Right ventricle myocardium inferior (tissue), 1 donor: ENCODE data around the gene CYP27C1. TPM values are rescaled to one million over a fixed set of nuclear protein-coding genes. Genes with fewer than 3 reads are reported as not detected.

Source experiments
- ATAC-seq: fragments of 200-7000 bp; cut with Tn5 transposase; one replicate; pipeline ENCODE4 v1.9.1; 2020; ENCODE audit warnings: mild to moderate bottlenecking, moderate library complexity
- DNase-seq: peaks from one replicate; pipeline ENCODE4 v3.0.0; 2021; ENCODE audit errors: missing footprints
- intact Hi-C: fragments of 100-400 bp; cut with DNase I; formaldehyde crosslinking; loops from one replicate; pipeline ENCODE4 v1.11.0; 2022
- total RNA-seq: library from RNA; stranded (reverse); fragmentation: NEBNext Ultra II Directional; extraction: Animal tissue kit (Norgen Biotek cat#: 25700); gene quantifications from one replicate; pipeline ENCODE4 v1.2.1, GENCODE V29; 2021
- donor health status: DM: no; HTN: yes; CAD: no; lungs with severe emphysema.

Gene CYP27C1
- total RNA-seq, 1 donor from 2014 or later: 0.05 TPM

- intact Hi-C loops: no loop called here
- ATAC-seq (peak; percentile 71), DNase-seq (peak; percentile 84)
These were observed 22.4 kb downstream of the CYP27C1 start for GRCh38 chr2:127197475-127198385.

DNA sequence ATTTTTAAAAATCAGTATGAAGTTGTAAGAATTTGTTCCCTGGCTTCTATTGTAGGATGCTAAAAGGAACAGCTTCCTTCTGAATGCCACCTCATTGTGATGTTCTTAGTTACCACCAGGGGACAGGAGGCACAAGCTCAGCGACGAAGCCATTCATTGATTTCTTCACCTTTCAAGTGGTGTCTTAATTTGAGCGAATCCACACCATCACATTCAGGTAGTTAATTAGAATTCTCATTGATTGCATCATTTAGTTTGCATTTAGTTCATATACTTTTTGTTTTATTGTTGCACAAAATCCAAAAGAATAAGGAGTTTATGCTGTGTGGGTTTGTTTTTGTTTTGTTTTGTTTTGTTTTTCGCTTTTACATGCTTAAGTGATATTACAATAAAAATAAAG is 23.1 kb downstream of the CYP27C1 start:
- intact Hi-C loops: no loop called here
- DNase-seq (no peak), ATAC-seq (no peak)

DNA sequence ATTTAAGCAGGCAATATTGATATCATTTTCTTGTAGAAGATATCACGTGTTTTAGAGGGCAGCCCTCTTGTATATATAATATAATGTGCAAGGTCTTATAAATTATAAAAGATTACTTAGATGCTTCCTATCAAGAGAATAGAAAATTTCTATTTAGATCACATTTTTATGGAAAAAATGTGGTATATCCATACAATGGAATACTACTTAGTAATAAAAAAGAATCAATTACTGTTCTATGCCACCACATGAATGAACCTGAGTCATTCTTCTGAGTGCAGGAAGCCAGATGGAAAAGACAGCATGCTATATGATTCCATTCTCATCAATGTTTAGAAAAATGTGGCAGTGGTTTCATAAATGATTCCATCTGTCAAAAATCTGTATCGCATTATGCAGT is 23.6 kb downstream of the CYP27C1 start:
- ATAC-seq (no peak), DNase-seq (no peak)
- intact Hi-C loops: no loop called here

DNA sequence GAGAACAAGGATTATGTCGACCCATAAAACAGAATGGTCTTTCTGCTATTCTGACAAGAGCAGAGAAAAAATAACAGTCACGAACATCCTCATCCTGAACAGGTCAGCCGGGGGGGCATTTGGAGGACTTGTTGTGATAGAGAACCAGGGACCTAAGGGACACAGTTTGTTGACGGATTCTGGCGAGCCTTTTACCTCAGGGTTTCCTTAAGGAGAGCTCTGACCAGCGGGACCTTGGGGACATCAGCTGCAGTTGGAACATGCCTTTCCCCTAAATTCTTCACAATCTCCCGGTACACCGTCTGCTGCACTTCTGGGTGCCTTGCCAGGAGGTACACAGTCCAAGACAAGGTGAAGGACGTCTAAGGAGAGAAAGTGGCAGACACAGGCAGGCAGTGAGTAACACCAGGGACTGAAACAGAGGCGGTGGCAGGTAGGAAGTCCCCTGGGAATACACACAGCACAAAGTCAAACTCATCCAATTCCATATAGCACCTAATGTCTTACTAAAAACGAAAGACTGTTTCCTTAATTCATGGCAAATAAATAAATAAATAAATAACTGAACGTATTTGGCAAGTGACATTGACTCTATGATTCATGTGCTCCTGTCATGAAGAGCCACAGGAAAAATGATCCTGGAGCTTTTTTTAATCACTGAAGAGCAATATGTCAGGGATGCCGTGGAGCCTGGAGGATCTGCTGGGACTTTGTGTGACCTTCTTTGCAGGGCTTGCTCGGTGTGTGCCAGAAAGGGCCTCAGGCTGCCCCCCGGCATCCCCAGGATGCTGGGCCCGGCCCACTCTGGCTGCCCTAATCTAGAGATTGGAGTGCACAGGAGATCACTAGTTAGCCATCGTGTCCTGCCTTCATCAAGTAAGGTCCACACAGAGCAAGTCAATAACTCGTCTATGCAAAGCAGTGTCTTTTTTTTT is 24.7 kb downstream of the CYP27C1 start:
- ATAC-seq (no peak), DNase-seq (no peak)
- intact Hi-C loops: no loop called here

DNA sequence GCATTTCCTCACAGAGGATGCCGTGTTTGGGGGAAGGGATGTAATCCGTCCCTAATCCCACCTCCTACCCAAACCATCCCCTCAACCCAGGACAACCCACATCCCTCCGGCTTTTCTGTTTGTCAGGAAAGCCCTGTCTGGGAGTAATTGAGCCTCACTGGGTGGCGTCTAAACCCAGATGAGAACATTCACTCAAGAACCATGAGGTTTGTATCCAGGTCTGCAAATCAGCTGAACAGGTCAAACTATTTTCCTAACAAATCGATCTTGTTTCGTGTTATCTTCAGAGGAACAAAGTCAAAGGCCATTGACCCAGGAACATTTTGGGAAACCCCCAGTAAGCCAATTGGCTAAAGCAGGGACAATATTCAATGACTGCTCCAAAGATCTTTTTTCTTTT is 25.7 kb downstream of the CYP27C1 start:
- intact Hi-C loops: no loop called here
- ATAC-seq (no peak), DNase-seq (no peak)

DNA sequence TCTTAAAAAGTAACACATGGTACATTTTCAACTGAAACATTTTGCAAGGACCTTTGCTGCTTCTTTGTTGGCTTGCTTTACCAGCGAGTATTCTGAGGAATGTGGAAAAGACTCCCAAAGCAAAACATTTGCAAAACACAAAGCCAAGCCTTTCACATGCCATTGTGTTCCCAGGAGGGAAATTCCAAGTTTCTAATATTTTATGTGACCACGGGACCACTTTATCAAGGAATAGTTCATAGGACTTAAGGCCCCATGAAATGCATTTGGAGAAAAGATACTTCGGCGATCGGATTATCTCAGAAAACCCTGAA is 26.2 kb downstream of the CYP27C1 start:
- no peak for DNase-seq
- intact Hi-C loops: no loop called here
- peak; percentile 12 for ATAC-seq

- intact Hi-C loops: no loop called here
- ATAC-seq: no peak
- no peak for DNase-seq
These were observed 26.7 kb downstream of the CYP27C1 start for GRCh38 chr2:127193164-127193966.

DNA sequence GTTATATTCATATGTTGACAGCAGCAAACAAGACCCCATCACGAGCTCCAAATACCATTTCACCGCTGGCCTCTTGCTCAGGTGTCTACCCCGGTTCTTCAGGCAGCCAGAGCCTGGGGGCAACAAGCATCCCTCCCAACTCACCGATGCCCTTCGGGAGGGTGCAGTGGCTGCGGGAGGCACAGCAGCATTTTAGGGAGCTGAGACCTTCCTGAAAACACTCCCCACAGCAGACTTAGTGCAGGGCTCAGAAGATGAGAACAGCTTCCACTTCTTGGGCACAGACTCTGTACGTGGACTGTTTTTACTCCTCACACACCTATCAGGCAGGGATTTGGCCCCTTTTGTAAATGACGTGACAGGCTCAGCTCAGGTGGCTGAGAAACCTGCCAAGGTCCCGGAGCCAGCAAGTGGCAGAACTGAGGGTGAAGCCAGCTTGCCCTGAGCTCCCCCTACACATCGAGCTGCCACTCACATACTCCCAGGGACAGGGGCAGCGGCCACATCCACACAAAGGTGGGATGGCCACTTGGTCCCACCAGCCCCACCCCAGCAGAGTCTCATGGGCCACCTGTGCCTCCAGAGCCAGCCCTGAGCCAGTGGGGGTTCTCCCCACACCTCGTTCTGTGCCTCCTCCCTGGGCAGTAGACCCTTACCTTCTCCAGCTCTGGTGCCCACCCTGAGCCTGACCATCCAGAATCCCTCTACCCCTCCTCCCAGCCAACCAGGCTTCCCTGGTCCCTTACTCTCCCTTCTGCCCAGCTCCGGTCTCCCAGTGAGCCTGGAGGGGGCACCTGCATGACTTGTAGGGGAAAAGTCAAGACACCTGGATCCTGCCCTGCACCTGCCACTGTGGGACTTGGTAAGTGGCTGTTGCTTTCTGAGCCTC is 28.5 kb downstream of the CYP27C1 start:
- intact Hi-C loops: no loop called here
- no peak for DNase-seq
- ATAC-seq: no peak

GRCh38 chr2:127188797-127189196 is 31.3 kb downstream of the CYP27C1 start:
- intact Hi-C loops: no loop called here
- no peak for DNase-seq
- no peak for ATAC-seq

- intact Hi-C loops: no loop called here
- DNase-seq: no peak
These were observed 32.3 kb downstream of the CYP27C1 start for GRCh38 chr2:127187831-127188230.

GRCh38 chr2:127187081-127187775 is 32.9 kb downstream of the CYP27C1 start:
- ATAC-seq (no peak), DNase-seq (no peak)
- intact Hi-C loops: no loop called here

More at GRCh38 chr2:127187831-127188230, 32.3 kb downstream of the CYP27C1 start:
- ATAC-seq: no peak

DNA sequence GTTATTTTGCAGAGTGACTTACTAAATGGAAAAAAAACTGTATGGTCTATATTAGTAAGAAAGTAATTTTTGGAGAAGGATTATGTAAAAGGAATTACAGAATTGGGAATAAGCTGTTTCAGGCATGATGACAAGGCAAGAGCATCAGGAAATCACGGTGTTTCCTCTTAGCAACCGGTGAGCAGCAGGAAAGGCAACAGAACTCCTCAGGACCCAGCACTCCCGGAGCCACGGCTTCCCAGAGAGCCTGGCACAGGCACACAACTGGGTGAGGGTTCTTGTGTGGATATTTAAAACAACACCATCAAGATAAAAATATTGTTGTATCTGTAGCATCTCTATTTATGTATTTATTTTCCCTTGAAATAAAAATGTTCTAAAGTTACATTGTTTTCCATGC is 34.4 kb downstream of the CYP27C1 start:
- DNase-seq (no peak), ATAC-seq (no peak)
- intact Hi-C loops: no loop called here

DNA sequence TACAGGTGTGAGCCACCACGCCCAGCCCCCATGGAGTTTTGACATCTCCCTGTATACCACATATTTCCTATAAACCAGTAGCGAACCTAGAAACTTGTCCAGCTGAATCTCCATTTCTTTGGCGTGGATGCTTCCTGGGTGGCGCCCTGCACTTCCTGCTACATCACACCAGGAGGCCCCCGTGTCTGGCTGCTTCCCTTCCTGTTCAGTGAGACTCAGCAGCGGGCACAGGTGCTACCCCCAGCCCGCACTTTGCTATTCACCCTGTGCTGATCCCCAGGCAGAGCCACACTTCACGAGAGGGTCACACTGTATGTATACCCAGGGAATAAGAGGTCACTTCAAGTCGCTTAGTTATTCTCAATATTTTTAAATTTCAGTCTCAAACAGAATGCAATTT is 35.0 kb downstream of the CYP27C1 start:
- intact Hi-C loops: no loop called here
- DNase-seq: no peak
- ATAC-seq: no peak

GRCh38 chr2:127183771-127184170 is 36.3 kb downstream of the CYP27C1 start:
- no peak for ATAC-seq
- no peak for DNase-seq
- intact Hi-C loops: no loop called here

GRCh38 chr2:127182626-127183458 is 37.3 kb downstream of the CYP27C1 start:
- intact Hi-C loops: no loop called here
- no peak for ATAC-seq
- no peak for DNase-seq

GRCh38 chr2:127181851-127182250 is 38.2 kb downstream of the CYP27C1 start:
- ATAC-seq (no peak), DNase-seq (no peak)
- intact Hi-C loops: no loop called here

DNA sequence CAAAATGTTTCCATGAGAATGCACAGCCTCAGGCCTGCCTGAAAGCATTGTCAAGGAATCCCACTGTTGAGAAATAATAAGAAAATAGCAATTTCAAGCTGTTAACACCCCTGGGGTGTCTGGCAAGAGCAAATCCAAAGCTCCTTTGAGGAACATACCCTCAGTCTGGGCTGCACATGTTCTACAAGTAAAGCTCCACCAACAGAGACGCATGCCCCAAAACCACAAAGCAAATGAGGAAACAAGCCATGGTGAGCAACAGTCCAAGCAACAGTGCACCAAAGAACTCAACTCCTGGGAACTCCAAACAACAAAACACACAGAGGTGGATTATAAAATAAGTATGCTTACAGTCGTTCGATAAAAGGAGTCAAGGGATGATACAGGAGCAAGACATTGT is 40.3 kb downstream of the CYP27C1 start:
- DNase-seq (no peak), ATAC-seq (no peak)
- intact Hi-C loops: no loop called here
